ENCODE results near the gene PILRB.
"Not testable (repeated sequence)": the region's sequence is repeated elsewhere in the genome, so short reads cannot be mapped to it uniquely, and the experiment has no call there.

The PILRB gene

GRCh38 chr7:100358027-100358856 is at the start of gene PILRB:
TSS of gene PILRB (plus strand) at chr7:100358117. CDS start at chr7:100358303, 186 bp downstream.
- DNase-seq (ENCODE audit: low spot score) = peak; percentile 38

DNA sequence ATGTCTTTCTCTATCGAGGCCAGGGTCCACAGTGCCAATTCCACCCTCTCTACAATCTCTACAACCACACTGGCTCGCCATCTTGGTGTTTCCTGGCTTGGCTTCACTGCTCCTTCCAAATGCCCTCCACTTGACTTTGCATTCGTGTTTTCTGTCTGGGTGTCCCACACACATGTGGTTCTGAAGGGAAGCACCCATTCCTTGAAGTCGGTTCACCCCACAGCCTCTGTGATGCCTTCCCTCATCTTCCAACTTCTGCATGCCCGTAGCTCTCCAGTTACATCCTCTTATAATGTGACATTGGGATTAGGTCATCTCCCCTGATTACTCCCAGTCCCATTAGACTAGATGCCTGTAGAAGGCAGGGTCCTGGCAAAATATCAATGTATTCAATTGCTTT is 39.6 kb upstream of the PILRB start:
- not testable (repeated sequence) for DNase-seq (ENCODE audit: low spot score)

GRCh38 chr7:100321648-100322047 is 36.3 kb upstream of the PILRB start:
- not testable (repeated sequence) for DNase-seq (ENCODE audit: low spot score)

DNA sequence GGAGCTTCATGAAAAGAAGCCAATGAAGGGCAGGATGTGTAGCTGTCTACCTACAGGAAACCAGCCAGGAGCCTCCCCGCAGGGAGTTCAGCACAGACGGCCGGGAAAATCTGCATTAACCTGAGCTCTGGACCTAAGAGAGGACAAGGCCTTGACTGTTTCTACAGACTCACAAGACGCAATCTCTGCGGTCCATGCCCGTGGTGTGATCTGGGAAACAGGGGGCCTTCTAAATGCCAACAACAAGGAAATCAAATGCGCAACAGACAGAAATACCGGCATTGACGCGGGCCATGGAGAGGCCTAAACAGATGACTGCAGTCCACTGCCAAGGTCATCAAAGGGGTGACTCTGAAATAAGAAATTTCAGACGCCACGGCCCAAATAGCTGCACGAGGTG is 33.7 kb upstream of the PILRB start:
- DNase-seq (ENCODE audit: low spot score) = not testable (repeated sequence)

DNA sequence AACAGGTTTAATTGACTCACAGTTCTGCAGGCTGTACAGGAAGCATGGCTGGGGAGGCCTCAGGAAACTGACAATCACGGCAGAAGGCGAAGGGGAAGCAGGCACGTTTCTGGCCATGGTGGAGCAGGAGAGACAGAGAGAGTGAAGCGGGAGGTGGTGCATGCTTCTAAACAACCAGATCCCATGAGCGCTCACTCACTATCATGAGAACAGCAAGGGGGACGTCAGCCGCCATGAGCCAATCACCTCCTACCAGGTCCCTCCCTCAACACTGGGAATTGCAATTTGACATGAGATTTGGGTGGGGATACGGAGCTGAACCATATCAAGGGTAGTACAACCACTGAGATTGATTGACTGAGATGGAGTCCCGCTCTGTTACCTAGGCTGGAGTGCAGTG is 32.2 kb upstream of the PILRB start:
- DNase-seq (ENCODE audit: low spot score) = not testable (repeated sequence)

DNA sequence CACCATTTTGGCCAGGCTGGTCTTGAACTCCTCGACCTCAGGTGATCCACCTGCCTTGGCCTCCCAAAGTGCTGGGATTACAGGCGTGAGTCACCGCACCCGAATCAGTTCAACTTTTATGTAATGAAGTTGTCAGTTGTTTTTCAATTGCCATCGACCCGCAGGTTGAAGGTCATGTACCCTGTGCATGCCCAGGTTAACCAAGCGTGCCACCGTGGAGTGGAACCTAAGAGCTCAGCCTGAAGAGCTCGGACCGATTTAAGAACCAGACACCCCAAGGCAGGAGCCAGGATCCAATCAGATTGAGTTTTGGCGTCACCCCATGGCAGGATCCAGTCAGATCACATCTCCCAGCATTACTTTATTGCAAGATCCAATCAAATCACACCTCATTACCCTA is 31.0 kb upstream of the PILRB start:
- not testable (repeated sequence) for DNase-seq (ENCODE audit: low spot score)

GRCh38 chr7:100335566-100336466 is 22.1 kb upstream of the PILRB start:
- DNase-seq (ENCODE audit: low spot score) = peak; percentile 94

- peak; percentile 87 for DNase-seq (ENCODE audit: low spot score)
These were observed 19.7 kb upstream of the PILRB start for GRCh38 chr7:100338083-100338696.

- peak; percentile 58 for DNase-seq (ENCODE audit: low spot score)
These were observed 16.6 kb upstream of the PILRB start for GRCh38 chr7:100341286-100341685.

- DNase-seq (ENCODE audit: low spot score) = no peak
These were observed 15.2 kb upstream of the PILRB start for GRCh38 chr7:100342765-100343164.

- DNase-seq (ENCODE audit: low spot score) = not testable (repeated sequence)
These were observed 13.8 kb upstream of the PILRB start for GRCh38 chr7:100344124-100344559.

DNA sequence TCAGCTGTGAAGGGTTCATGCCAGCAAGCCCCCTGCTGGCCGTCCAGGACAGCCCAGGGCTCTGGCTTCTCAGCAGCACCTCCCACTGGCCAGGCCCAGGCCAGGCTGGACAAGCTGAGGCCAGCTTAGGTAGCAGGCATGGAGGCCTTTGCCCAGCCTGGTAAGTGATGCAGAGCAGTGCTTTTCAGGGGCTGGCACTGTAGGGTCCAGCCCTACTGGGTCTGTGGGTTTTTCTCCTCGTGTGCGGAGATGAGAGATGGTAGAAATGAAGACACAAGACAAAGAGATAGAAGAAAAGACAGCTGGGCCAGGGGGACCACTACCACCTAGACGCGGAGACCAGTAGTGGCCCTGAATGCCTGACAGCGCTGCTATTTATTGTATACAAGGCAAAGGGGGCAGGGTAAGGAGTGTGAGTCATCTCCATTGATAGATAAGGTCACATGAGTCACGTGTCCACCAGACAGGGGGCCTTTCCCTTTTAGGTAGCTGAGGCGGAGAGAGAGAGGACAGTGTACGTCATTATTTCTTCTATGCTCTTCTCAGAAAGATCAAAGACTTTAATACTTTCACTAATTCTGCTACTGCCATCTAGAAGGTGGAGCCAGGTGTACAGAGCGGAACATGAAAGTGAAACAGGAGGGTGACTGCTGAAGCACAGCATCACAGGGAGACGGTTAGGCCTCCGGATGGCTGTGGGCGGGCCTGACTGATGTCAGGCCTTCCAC is 13.2 kb upstream of the PILRB start:
- peak; percentile 77 for DNase-seq (ENCODE audit: low spot score)

GRCh38 chr7:100345288-100345672 is 12.6 kb upstream of the PILRB start:
- DNase-seq (ENCODE audit: low spot score) = peak; percentile 56

DNA sequence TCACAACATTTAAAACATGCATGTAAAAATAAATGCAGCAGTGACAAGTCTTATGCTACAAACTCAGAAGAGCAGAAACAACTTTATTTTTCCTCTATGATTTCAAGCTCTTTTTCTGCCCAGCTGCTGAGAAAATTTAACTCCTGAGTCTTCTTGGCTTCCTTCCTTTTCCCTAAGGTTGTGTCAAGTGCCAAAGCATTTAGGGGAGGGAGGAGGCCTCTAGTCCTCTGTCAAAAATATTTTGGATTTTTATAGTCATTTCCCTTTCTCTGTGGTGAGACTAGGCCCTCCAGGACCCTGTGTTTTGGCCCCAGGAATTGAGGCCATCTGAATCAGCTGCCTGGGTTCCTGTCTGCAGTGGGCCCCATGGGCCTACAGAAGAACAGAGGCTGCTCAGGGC is 11.0 kb upstream of the PILRB start:
- DNase-seq (ENCODE audit: low spot score) = no peak

GRCh38 chr7:100348805-100349204 is 9.1 kb upstream of the PILRB start:
- DNase-seq (ENCODE audit: low spot score) = no peak

- DNase-seq (ENCODE audit: low spot score) = no peak
These were observed 8.2 kb upstream of the PILRB start for GRCh38 chr7:100349757-100350156.

DNA sequence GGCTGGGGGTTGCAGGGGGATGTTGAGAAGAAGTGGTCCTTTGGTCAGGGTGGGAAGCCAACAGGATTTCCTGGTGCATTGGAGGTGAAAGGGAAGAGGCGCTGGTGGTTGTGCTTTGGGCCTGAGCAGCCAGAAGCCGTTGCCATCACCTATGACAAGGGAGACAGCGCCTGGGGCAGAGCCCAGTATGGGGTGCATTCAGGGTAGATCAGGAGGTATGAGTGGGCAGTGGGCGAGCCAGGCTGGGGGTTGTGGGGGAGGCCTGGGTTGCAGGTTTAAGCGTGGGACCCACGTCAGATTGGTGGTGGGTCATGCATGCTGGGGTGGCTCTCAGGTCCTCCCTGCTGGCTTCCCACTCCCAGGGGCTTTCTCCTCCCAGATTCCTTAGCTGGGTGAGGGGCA is 6.3 kb upstream of the PILRB start:
- DNase-seq (ENCODE audit: low spot score) = no peak

DNA sequence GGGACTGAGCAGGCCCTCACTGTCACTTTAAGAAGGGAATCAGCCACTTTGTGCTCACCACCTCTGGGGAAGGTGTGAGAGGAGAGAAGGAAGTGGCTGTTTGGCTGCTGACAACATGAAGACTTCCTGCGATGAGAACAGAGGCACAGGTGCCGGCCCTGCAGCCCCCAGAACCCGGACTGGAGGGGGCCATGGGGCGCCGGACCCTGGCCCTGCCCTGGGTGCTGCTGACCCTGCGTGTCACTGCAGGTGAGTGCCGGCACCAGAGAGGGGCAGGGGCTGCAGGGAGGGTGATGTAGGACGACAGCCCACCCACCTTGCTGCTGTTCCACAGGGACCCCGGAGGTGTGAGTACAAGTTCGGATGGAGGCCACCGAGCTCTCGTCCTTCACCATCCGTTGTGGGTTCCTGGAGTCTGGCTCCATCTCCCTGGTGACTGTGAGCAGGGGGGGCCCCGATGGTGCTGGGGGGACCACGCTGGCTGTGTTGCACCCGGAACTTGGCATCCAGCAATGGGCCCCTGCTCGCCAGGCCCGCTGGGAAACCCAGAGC is 5.6 kb upstream of the PILRB start:
- DNase-seq (ENCODE audit: low spot score) = not testable (repeated sequence)

DNA sequence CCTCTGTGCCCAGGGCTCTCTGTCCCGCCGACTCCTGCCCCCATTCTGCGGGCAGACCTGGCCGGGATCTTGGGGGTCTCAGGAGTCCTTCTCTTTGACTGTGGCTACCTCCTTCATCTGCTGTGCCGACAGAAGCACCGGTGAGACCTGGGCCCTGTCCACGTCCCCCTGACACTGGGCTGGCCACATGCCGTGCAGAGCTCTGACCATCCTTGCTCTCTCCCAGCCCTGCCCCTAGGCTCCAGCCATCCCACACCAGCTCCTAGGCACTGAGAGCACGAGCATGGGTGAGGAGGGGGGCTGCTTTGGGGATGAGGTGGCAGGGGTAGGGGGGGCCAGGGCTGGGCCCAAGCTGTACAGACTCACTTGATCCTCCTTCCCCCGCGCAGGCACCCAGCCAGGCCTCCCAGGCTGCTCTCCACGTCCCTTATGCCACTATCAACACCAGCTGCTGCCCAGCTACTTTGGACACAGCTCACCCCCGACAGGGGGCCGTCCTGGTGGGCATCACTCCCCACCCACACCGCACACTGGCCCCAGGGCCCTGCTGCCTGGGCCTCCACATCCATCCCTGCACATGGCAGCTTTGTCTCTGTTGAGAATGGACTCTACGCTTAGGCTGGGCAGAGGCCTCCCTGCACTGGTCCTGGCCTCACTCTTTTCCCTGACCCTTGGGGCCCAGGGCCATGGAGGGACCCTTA is 4.8 kb upstream of the PILRB start:
- no peak for DNase-seq (ENCODE audit: low spot score)

- no peak for DNase-seq (ENCODE audit: low spot score)
These were observed 4.1 kb upstream of the PILRB start for GRCh38 chr7:100353685-100354330.

Data from kidney tubule cell (primary cell).